Gastroesophageal sphincter (tissue), 4 donors: ENCODE data around the gene GALNT7. TPM values are rescaled to one million over a fixed set of nuclear protein-coding genes. Genes with fewer than 3 reads are reported as not detected.

Source experiments
- ATAC-seq: fragments of 150-250 bp; one replicate; pipeline ENCODE4 v1.9.1; 2016; ENCODE audit warnings: mild to moderate bottlenecking, moderate library complexity
- H3K27ac ChIP-seq, 4 donors: fragments of 200-600 bp; sonication (generic) in 3 of 4; 1 replicate in 3 of 4; 2 replicates in 1 of 4; pipeline ENCODE4 v1.5.1; 2016 to 2019
- H3K27me3 ChIP-seq: fragments of 200-600 bp; sonication (generic); one replicate; pipeline ENCODE4 v1.5.1; 2019
- H3K36me3 ChIP-seq, 2 donors: fragments of 200-600 bp; sonication (generic); one replicate each; pipeline ENCODE4 v1.5.1; 2019; ENCODE audit warnings: control low read depth in 1 of 2
- H3K4me1 ChIP-seq, 3 donors: fragments of 200-600 bp; sonication (generic); 1 replicate in 2 of 3; 2 replicates in 1 of 3; pipeline ENCODE4 v1.5.1; 2016 to 2019; ENCODE audit warnings: control low read depth in 2 of 3
- H3K4me3 ChIP-seq, 2 donors: fragments of 200-600 bp; sonication (generic); one replicate each; pipeline ENCODE4 v1.5.1; 2019; ENCODE audit warnings: mild to moderate bottlenecking in 1 of 2, moderate library complexity in 1 of 2
- H3K9me3 ChIP-seq, 3 donors: fragments of 200-600 bp; sonication (generic); one replicate each; pipeline ENCODE4 v1.5.1; 2017 to 2019; ENCODE audit warnings: control low read depth in 2 of 3
- CTCF ChIP-seq, 4 experiments: fragments of 200-600 bp in 2 of 4; fragments of 450-650 bp in 2 of 4; sonication (generic) in 1 of 4; IDR thresholded peaks; one replicate each; pipeline ENCODE4 v1.5.1; 2017 to 2019; ENCODE audit warnings: antibody characterized with exemption in 4 of 4, mild to moderate bottlenecking in 2 of 4, moderate library complexity in 2 of 4
- EP300 ChIP-seq: sonication (generic); formaldehyde crosslinking; IDR thresholded peaks from one replicate; pipeline ENCODE4 v1.6.1; 2017; ENCODE audit warnings: antibody characterized with exemption, mild to moderate bottlenecking
- POLR2A ChIP-seq, 2 donors: fragments of 450-650 bp; IDR thresholded peaks; one replicate each; pipeline ENCODE4 v1.6.1; 2017; ENCODE audit warnings: antibody characterized with exemption in 2 of 2, mild to moderate bottlenecking in 2 of 2, moderate library complexity in 1 of 2
- POLR2AphosphoS5 ChIP-seq: sonication (generic); formaldehyde crosslinking; IDR thresholded peaks from one replicate; pipeline ENCODE4 v1.6.1; 2017; ENCODE audit warnings: antibody characterized with exemption
- WGBS, 2 donors: methylation state at CpG; one replicate each; pipeline ENCODE4 v1.1.5; 2018; ENCODE audit warnings: low coverage in 1 of 2; 5-methylcytosine and 5-hydroxymethylcytosine counted together
- total RNA-seq, 4 donors: library from RNA; depleted of rRNA; stranded (reverse); fragments of >200 nt; gene quantifications; one replicate each; pipeline ENCODE4 v1.1.0, GENCODE V29; 2016

The GALNT7 gene
- total RNA-seq, 4 donors from 2014 or later = 13.7 to 30.3 (median 17.5) TPM

GRCh38 chr4:173360587-173361221, 192.1 kb downstream of the GALNT7 start:
- no peaks in the 10 kb centered on the region for H3K27me3 ChIP-seq
- H3K27ac ChIP-seq = no peak overlapping the region
- TF ChIP-seq POLR2A (IDR thresholded peaks at IDR 0.05) (no peak), POLR2AphosphoS5 (no peak), EP300 (no peak), CTCF (IDR thresholded peaks at IDR 0.05) (peak in 2 of 4 experiments; percentile 15 to 25)
- peaks cover 0 to 5% of the 10 kb centered on the region in 2 donors for H3K36me3 ChIP-seq
- ATAC-seq = no peak
- WGBS, 2 donors = 37 to 54% methylated on average over 5 of the region's 5 CpGs
- peaks cover 0 to 8% (median 0%) of the 10 kb centered on the region in 3 donors for H3K4me1 ChIP-seq
- no peak overlapping the region for H3K4me3 ChIP-seq
- no peaks in the 10 kb centered on the region for H3K9me3 ChIP-seq

- Histone ChIP-seq H3K9me3 (no peaks in the 10 kb centered on the region), H3K4me1 (peaks cover 0 to 19% (median 5%) of the 10 kb centered on the region in 3 donors), H3K27ac (no peak overlapping the region), H3K36me3 (peaks cover 0 to 5% of the 10 kb centered on the region in 2 donors), H3K4me3 (no peak overlapping the region), H3K27me3 (no peaks in the 10 kb centered on the region)
- TF ChIP-seq EP300 (no peak), POLR2A (IDR thresholded peaks at IDR 0.05) (no peak), CTCF (IDR thresholded peaks at IDR 0.05) (no peak), POLR2AphosphoS5 (no peak)
- WGBS, 2 donors = 92 to 100% methylated on average over 1 to 2 of the region's 3 CpGs
- ATAC-seq = no peak
Observed at GRCh38 chr4:173362666-173363065, 194.1 kb downstream of the GALNT7 start.

- H3K4me1 ChIP-seq = peaks cover 0 to 35% (median 8%) of the 10 kb centered on the region in 3 donors
- peak overlapping the region in 2 of 4 donors; percentile 25 to 26 for H3K27ac ChIP-seq
- WGBS, 2 donors = 19 to 42% methylated on average over 2 of the region's 2 CpGs
- TF ChIP-seq CTCF (IDR thresholded peaks at IDR 0.05) (no peak), EP300 (no peak), POLR2A (IDR thresholded peaks at IDR 0.05) (no peak), POLR2AphosphoS5 (no peak)
- no peaks in the 10 kb centered on the region for H3K36me3 ChIP-seq
- no peak overlapping the region for H3K4me3 ChIP-seq
- ATAC-seq = no peak
- H3K27me3 ChIP-seq = no peaks in the 10 kb centered on the region
- H3K9me3 ChIP-seq = no peaks in the 10 kb centered on the region
Observed at GRCh38 chr4:173365359-173365996, 196.9 kb downstream of the GALNT7 start.

- ATAC-seq = no peak
- H3K27me3 ChIP-seq = no peaks in the 10 kb centered on the region
- peak overlapping the region in 3 of 4 donors; percentile 34 to 98 (median 95) for H3K27ac ChIP-seq
- peaks cover 0 to 32% (median 8%) of the 10 kb centered on the region in 3 donors for H3K4me1 ChIP-seq
- TF ChIP-seq POLR2AphosphoS5 = no peak
- TF ChIP-seq CTCF (IDR thresholded peaks at IDR 0.05) = no peak
- TF ChIP-seq POLR2A (IDR thresholded peaks at IDR 0.05) = no peak
- no peak for TF ChIP-seq EP300
- H3K9me3 ChIP-seq = no peaks in the 10 kb centered on the region
- H3K4me3 ChIP-seq = no peak overlapping the region
- H3K36me3 ChIP-seq = no peaks in the 10 kb centered on the region
Observed at GRCh38 chr4:173367285-173367684, 198.7 kb downstream of the GALNT7 start.

GRCh38 chr4:173367946-173368345, 199.3 kb downstream of the GALNT7 start:
- Histone ChIP-seq H3K4me3 (peak overlapping the region; percentile 7 to 13), H3K4me1 (peaks cover 0 to 38% (median 8%) of the 10 kb centered on the region in 3 donors), H3K27ac (peak overlapping the region; percentile 29 to 98 (median 80)), H3K36me3 (no peaks in the 10 kb centered on the region), H3K9me3 (no peaks in the 10 kb centered on the region), H3K27me3 (no peaks in the 10 kb centered on the region)
- WGBS, 2 donors = 27 to 29% methylated on average over 4 of the region's 4 CpGs
- TF ChIP-seq POLR2A (IDR thresholded peaks at IDR 0.05) (no peak), EP300 (no peak), POLR2AphosphoS5 (no peak), CTCF (IDR thresholded peaks at IDR 0.05) (no peak)
- no peak for ATAC-seq
